HFF-Myc (cell line): ENCODE results near the gene GKAP1.

Experiments
- DNase-seq: peaks from one replicate; pipeline ENCODE4 v3.0.0-alpha.2; 2011; ENCODE audit warnings: low read depth; ENCODE audit errors: extremely low read depth
- H3K4me3 ChIP-seq: replicated peaks from 2 replicates; pipeline ENCODE4 v1.5.1; 2011; ENCODE audit warnings: low read depth, mild to moderate bottlenecking, control low read depth, low read length
- TF ChIP-seq, protein P1 (sequence below): IDR thresholded peaks from 2 replicates; pipeline ENCODE4 v1.5.1; 2012; ENCODE audit warnings: mild to moderate bottlenecking, low read depth, low read length, control low read depth; ENCODE audit errors: missing control alignments

The GKAP1 gene

DNA sequence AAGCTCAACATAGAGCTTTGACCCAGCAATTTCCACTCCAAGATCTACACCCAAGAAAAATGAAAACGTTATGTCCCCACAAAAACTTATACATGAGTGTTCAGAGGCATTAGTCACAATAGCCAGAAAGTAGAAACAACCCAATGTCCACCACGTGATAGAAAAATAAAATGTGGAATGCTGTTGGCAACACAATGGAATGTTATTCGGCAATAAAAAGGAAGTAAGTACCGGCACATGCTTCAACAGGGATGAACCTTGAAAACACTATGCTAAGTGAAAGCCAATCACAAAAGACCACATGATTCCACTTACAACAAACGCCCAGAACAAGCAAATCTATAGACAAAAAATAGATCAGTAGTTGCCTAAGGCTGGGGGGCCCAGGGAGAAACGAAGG lies 115.8 kb downstream of the GKAP1 start:
- H3K4me3 ChIP-seq, result no peak overlapping the region
- peak; percentile 48 for DNase-seq

DNA sequence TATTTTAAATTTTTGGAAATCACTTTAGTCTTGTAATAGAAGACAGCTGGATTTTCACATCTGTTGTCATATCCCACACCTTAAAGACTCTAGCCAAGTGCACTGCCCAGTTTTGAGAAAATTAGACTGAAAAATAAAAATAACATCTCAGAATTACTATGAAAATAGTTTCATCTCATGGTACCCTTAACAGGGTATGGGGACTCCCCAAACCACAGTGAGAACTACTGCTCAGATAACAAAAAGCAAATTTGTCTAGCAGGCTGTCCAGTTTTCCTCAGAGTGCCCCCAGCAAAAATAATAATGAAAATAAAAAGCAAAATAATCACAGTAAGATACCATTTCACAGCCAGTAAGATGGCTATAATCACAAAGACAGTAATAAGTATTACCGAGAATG lies 116.3 kb downstream of the GKAP1 start:
- TF ChIP-seq, protein P1, sequence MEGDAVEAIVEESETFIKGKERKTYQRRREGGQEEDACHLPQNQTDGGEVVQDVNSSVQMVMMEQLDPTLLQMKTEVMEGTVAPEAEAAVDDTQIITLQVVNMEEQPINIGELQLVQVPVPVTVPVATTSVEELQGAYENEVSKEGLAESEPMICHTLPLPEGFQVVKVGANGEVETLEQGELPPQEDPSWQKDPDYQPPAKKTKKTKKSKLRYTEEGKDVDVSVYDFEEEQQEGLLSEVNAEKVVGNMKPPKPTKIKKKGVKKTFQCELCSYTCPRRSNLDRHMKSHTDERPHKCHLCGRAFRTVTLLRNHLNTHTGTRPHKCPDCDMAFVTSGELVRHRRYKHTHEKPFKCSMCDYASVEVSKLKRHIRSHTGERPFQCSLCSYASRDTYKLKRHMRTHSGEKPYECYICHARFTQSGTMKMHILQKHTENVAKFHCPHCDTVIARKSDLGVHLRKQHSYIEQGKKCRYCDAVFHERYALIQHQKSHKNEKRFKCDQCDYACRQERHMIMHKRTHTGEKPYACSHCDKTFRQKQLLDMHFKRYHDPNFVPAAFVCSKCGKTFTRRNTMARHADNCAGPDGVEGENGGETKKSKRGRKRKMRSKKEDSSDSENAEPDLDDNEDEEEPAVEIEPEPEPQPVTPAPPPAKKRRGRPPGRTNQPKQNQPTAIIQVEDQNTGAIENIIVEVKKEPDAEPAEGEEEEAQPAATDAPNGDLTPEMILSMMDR, result no peak
- H3K4me3 ChIP-seq, result no peak overlapping the region
- DNase-seq, result no peak

More for the DNA sequence above, 115.8 kb downstream of the GKAP1 start:
- TF ChIP-seq, protein P1, result no peak

DNA sequence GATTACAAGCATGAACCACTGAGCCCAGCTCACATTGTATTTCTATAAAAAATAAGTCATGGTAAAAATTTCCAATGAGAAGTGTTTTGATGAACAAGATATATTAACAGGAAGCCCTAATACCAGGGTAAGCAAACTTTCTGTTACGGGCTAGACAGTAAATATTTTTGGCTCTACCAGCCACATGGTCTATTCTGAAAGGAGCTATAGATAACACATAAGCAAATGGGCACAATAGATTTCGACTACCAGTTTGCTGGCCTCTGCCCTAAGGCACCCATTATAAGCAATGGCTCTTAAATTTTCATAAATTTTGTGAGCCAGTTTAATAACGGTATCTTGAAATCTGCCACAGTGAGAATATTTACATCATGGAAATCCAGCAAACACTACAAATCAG lies 118.0 kb downstream of the GKAP1 start:
- TF ChIP-seq, protein P1, result no peak
- no peak overlapping the region for H3K4me3 ChIP-seq
- DNase-seq, result no peak

DNA sequence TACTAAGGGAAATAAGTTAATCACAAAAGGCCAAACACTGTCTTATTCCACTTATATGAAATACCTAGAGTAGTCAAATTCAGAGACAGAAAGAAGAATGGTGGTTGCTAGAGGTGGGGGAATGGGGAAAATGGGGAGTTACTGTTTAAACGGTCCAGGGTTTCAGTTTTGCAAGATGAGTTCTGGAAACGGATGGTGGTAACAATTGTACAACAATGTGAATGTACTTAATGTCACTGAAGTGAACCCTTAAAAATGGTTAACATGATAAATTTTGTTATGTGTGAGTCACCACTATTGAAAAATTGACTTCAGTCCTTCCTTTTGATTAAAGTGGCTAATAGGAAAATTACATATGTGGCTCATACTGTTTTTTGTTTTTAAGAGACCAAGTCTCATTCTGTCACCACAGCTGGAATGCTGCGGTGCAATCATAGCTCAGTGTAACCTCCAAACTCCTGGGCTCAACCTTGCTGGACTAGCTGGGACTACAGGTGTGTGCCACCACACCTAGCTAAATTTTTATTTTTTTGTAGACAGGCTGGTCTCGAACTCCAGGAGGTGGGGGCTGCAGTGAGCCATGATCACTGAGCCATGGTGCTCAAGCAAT lies 118.5 kb downstream of the GKAP1 start:
- no peak overlapping the region for H3K4me3 ChIP-seq
- DNase-seq, result no peak

DNA sequence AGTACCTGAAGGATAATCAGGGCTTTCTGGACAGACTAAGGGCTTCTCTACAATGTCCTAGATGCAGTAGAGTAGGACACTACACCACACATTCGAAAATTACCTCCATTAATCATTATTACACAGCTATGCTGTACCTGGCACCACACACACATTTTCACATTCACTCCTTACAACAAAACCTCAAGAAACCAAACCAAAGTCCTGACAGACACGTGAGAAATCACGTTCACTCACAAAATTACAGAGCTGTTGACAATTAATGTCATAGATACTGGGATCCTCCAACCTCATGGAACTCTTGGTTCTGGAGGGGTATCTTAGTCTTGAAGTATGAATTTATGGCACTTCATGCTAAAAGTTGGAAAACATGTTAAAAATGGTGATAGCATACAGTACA lies 126.1 kb downstream of the GKAP1 start:
- TF ChIP-seq, protein P1, result no peak
- DNase-seq, result no peak
- H3K4me3 ChIP-seq, result no peak overlapping the region

More for the DNA sequence above, 118.5 kb downstream of the GKAP1 start:
- TF ChIP-seq, protein P1, result no peak
